ENCODE measurements around the gene MRPL36.
"Not testable (repeated sequence)": the region's sequence is repeated elsewhere in the genome, so short reads cannot be mapped to it uniquely, and the experiment has no call there.

MRPL36 gene

DNA sequence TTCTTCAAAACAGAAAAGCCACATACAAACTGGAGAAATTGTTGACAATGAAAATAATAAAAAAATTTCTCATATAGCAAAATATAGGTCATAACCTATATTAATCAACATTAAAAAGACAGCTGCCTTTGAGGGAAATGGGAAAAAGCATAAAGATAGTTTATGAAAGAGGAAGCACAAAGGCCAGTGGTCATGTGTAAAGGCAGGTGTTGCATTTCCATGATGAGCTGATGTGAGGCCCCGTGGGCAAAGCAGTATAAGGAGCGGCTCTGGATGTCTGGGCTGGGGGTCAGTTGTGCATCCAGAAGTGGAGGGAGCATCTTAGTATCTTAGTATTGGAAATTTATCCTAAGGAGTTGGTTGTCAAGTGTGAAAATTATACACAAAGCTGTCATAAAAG is 19.8 kb upstream of the MRPL36 start:
- no peak overlapping the region for H3K4me3 ChIP-seq (replicated peaks in 1 of 2; ENCODE audit: low read depth in 2 of 2, low read length in 2 of 2)
- DNase-seq (ENCODE audit: low read depth in 2 of 2) = no peak
- TF ChIP-seq, protein P1, sequence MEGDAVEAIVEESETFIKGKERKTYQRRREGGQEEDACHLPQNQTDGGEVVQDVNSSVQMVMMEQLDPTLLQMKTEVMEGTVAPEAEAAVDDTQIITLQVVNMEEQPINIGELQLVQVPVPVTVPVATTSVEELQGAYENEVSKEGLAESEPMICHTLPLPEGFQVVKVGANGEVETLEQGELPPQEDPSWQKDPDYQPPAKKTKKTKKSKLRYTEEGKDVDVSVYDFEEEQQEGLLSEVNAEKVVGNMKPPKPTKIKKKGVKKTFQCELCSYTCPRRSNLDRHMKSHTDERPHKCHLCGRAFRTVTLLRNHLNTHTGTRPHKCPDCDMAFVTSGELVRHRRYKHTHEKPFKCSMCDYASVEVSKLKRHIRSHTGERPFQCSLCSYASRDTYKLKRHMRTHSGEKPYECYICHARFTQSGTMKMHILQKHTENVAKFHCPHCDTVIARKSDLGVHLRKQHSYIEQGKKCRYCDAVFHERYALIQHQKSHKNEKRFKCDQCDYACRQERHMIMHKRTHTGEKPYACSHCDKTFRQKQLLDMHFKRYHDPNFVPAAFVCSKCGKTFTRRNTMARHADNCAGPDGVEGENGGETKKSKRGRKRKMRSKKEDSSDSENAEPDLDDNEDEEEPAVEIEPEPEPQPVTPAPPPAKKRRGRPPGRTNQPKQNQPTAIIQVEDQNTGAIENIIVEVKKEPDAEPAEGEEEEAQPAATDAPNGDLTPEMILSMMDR (IDR thresholded peaks at IDR 0.05; ENCODE audit: low read depth, low read length) = no peak

DNA sequence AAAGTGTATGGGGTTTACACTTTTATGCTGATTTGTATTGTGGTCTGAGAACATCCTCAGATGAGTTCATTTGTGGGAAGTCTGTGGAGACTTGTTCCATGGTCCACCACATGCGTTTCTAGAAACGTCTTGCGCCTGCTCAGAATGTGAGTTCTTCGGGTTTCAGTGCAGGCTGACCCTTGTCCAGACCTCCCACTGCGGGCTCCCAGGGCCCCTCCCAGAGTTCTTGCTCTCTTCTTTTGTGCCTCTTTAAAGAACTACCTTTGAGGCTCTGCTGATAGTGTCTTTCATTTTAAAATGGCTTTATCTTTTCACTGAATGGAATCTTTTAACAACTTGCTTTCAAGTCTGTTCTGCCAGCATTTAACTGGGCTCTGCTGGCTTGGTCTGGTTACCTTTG is 19.1 kb upstream of the MRPL36 start:
- no peak overlapping the region for H3K4me3 ChIP-seq (replicated peaks in 1 of 2; ENCODE audit: low read depth in 2 of 2, low read length in 2 of 2)
- TF ChIP-seq, protein P1 (IDR thresholded peaks at IDR 0.05; ENCODE audit: low read depth, low read length) = no peak
- DNase-seq (ENCODE audit: low read depth in 2 of 2) = no peak

DNA sequence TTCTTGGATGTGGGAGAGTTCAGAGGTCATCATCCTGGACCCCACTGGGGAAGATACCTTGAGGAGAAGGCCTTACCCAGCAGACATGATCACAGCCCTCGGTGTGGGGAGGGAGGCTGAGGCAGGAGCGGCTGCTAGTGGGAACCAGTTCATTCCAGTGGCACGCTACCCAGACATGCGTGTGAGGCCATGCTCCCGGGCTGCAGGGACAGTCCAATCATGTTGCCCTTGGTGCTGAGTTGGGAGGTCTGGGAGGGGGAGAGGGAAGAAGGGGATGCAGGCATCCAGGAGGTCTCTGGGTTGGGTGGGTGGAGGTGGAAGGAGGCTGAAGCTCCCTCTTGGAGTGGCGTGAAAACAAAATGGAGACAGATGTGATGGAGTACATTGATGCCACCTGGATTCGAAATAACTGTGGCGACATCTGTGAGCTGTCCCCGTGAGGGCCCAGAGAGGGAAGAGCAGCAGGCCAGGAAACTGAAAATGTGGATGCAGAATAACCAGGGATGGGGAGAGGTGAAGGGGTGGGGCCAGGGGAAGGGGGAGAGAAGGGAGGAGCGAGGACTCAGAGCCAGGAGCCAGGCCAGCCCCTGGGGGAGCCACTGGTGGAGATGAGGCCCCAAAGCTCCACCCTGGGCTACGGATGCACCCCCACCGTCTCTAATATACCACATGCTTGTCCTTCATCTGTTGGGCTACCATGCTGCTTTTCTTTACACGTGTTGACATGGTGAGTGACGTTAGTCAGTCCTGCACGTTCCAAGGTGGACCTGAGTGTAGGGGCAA is 17.8 kb upstream of the MRPL36 start:
- TF ChIP-seq, protein P1 (IDR thresholded peaks at IDR 0.05; ENCODE audit: low read depth, low read length) = no peak
- DNase-seq (ENCODE audit: low read depth in 2 of 2) = no peak
- H3K4me3 ChIP-seq (replicated peaks in 1 of 2; ENCODE audit: low read depth in 2 of 2, low read length in 2 of 2) = no peak overlapping the region

DNA sequence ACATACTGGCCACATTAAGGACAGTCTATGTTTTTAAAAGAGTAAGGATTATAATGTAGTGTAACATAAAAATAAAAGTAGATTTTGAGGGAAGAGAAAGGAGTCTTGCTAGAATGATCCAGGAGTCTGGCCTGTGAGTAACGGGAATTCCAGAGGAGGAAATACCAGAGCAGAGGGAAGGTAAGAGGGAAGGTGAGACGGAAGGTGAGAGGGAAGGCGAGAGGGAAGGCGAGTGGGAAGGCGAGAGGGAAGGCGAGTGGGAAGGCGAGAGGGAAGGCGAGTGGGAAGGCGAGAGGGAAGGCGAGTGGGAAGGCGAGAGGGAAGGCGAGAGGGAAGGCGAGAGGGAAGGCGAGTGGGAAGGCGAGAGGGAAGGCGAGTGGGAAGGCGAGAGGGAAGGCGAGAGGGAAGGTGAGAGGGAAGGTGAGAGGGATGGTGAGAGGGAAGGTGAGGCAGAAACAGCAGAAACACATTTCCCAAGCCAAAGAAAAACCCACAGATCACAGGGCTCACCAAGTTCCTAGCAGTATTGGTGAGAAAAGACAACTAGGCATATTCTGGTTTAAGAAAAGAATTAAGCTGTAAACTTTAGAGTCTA is 17.0 kb upstream of the MRPL36 start:
- H3K4me3 ChIP-seq (replicated peaks in 1 of 2; ENCODE audit: low read depth in 2 of 2, low read length in 2 of 2); DNase-seq (ENCODE audit: low read depth in 2 of 2): not testable (repeated sequence)

DNA sequence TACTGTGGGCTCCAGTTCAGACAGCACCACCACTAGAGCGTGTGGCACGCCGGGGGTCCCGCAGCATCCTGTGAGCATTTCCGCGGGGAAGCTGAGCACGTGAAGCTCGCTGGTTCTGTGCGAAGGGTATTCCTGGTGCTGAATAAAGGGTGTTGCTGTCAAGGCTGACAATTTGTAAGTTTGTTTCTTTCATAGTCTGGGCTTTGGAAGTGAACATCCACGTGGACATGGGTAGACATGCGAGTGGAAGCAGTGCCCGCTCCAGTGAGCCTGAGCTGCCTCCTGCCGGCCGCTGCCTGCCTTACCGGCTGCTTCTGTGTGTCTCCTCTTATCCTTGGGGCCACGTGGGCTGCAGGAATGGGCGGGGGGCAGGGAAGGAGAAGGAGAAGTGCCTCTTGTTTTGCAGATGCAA is 16.2 kb upstream of the MRPL36 start:
- H3K4me3 ChIP-seq (replicated peaks in 1 of 2; ENCODE audit: low read depth in 2 of 2, low read length in 2 of 2) = no peak overlapping the region
- TF ChIP-seq, protein P1 (IDR thresholded peaks at IDR 0.05; ENCODE audit: low read depth, low read length) = no peak
- no peak for DNase-seq (ENCODE audit: low read depth in 2 of 2)

DNA sequence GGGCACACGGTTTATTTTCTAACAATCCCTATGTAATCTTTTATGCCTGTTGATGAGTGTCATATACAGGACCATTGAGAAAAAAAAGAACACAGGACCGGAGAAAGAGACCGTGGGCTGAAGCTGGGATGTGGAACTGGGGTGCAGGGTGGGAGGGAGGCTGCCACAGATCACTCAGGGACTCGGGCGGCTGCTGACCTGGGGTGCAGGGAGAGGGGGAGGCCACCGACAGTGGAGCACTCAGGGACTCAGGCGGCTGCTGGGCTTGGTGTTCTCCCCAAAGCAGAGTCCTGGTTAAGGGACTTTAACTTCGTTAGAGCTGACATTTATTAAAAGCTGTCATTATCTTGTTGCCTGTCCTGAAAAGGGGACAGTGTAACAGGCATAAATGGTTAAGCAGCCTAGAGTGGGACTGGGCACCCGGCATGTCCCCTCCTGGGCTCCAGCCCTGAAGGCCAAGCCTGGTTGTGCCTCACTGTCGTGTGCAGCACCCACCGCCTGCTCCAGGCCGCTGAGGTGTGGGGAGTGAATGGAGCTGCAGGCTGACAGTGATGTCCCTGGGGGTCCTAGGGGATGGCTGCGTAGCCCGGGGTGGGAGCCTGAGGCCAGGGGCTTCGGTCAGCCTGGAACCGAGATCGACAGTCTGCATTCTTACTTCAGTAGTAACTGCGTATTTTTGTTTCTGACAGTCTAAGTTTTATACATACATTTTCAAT is 15.6 kb upstream of the MRPL36 start:
- TF ChIP-seq, protein P1 (IDR thresholded peaks at IDR 0.05; ENCODE audit: low read depth, low read length) = no peak
- no peak for DNase-seq (ENCODE audit: low read depth in 2 of 2)
- H3K4me3 ChIP-seq (replicated peaks in 1 of 2; ENCODE audit: low read depth in 2 of 2, low read length in 2 of 2) = no peak overlapping the region

Measured in cardiac fibroblast (primary cell).